Uterus (tissue), 4 donors: ENCODE data around the gene CDH24. TPM values are rescaled to one million over a fixed set of nuclear protein-coding genes. Genes with fewer than 3 reads are reported as not detected.

Source experiments
- DNase-seq, 2 donors: peaks; one replicate each; pipeline ENCODE4 v3.0.0-alpha.2; 2019 to 2020
- H3K27ac ChIP-seq, 2 donors: fragments of 200-600 bp; sonication (generic); 1 replicate in 1 of 2; 2 replicates in 1 of 2; pipeline ENCODE4 v1.5.1; 2016 to 2018
- H3K27me3 ChIP-seq, 2 donors: fragments of 200-600 bp; sonication (generic); one replicate each; pipeline ENCODE4 v1.5.1; 2018 to 2019; ENCODE audit warnings: control low read depth in 1 of 2
- H3K36me3 ChIP-seq, 2 donors: fragments of 200-600 bp; sonication (generic); one replicate each; pipeline ENCODE4 v1.5.1; 2019; ENCODE audit warnings: control low read depth in 1 of 2
- H3K4me1 ChIP-seq, 2 donors: fragments of 200-600 bp; sonication (generic); one replicate each; pipeline ENCODE4 v1.5.1; 2018 to 2019; ENCODE audit warnings: control low read depth in 1 of 2
- H3K4me3 ChIP-seq, 2 donors: fragments of 200-600 bp; sonication (generic); 1 replicate in 1 of 2; 2 replicates in 1 of 2; pipeline ENCODE4 v1.5.1; 2018 to 2019; ENCODE audit warnings: mild to moderate bottlenecking in 1 of 2
- H3K9me3 ChIP-seq, 2 donors: fragments of 200-600 bp; sonication (generic); one replicate each; pipeline ENCODE4 v1.5.1; 2019; ENCODE audit warnings: control low read depth in 1 of 2
- POLR2A ChIP-seq, 2 donors: fragments of 450-650 bp; IDR thresholded peaks; one replicate each; pipeline ENCODE4 v1.6.1; 2016; ENCODE audit warnings: antibody characterized with exemption in 2 of 2, mild to moderate bottlenecking in 1 of 2, moderate library complexity in 1 of 2
- intact Hi-C: fragments of 100-400 bp; cut with DNase I; formaldehyde crosslinking; loops from one replicate; pipeline ENCODE4 v1.15.1; 2023; ENCODE audit warnings: low total_unique reads
- total RNA-seq, 4 donors: library from RNA; depleted of rRNA in 3 of 4; stranded (reverse); fragments of >200 nt in 3 of 4; gene quantifications; one replicate each; pipeline versions ENCODE4 v1.1.0 to v1.2.4, GENCODE V29; 2014 to 2023
- TF ChIP-seq, protein P1 (sequence below), 4 experiments: fragments of 200-600 bp in 2 of 4; fragments of 450-650 bp in 2 of 4; sonication (generic) in 2 of 4; IDR thresholded peaks; one replicate each; pipeline ENCODE4 v1.5.1; 2016 to 2019; ENCODE audit warnings: antibody characterized with exemption in 4 of 4, mild to moderate bottlenecking in 2 of 4, moderate library complexity in 1 of 4
- donor health status: DM: yes; HTN: yes; CAD: no.

CDH24 gene
- total RNA-seq, 4 donors from 2014 or later, result 6.5 to 18.0 (median 13.8) TPM

DNA sequence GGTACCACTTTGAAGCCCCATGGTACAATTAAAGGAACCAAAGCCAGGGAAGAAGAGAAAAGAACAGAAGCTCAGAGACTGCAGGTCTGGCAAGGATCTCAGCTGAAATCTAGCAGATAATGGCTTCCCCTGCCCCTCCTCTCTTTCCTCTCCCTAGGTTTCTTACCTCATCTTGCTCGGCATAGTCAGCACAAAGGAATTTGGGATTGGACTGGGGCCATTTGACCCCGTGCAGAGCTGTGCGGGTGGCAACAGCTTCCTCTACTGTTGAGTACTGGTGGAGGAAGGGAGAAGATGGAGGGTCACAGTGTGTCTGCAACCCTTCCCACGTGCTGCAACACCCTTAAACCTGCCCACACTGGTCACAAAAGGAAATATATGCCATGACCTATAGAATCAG is 4.7 kb upstream of the CDH24 start:
- Histone ChIP-seq H3K27me3 (no peaks in the 10 kb centered on the region), H3K4me1 (no peaks in the 10 kb centered on the region), H3K36me3 (no peaks in the 10 kb centered on the region), H3K9me3 (no peaks in the 10 kb centered on the region), H3K4me3 (no peak overlapping the region), H3K27ac (peak overlapping the region; percentile 44 to 75)
- intact Hi-C loops, result no loop called here
- TF ChIP-seq, protein P1, sequence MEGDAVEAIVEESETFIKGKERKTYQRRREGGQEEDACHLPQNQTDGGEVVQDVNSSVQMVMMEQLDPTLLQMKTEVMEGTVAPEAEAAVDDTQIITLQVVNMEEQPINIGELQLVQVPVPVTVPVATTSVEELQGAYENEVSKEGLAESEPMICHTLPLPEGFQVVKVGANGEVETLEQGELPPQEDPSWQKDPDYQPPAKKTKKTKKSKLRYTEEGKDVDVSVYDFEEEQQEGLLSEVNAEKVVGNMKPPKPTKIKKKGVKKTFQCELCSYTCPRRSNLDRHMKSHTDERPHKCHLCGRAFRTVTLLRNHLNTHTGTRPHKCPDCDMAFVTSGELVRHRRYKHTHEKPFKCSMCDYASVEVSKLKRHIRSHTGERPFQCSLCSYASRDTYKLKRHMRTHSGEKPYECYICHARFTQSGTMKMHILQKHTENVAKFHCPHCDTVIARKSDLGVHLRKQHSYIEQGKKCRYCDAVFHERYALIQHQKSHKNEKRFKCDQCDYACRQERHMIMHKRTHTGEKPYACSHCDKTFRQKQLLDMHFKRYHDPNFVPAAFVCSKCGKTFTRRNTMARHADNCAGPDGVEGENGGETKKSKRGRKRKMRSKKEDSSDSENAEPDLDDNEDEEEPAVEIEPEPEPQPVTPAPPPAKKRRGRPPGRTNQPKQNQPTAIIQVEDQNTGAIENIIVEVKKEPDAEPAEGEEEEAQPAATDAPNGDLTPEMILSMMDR (IDR thresholded peaks at IDR 0.05), result no peak
- TF ChIP-seq POLR2A (IDR thresholded peaks at IDR 0.05), result no peak
- DNase-seq, result peak; percentile 84 to 88

DNA sequence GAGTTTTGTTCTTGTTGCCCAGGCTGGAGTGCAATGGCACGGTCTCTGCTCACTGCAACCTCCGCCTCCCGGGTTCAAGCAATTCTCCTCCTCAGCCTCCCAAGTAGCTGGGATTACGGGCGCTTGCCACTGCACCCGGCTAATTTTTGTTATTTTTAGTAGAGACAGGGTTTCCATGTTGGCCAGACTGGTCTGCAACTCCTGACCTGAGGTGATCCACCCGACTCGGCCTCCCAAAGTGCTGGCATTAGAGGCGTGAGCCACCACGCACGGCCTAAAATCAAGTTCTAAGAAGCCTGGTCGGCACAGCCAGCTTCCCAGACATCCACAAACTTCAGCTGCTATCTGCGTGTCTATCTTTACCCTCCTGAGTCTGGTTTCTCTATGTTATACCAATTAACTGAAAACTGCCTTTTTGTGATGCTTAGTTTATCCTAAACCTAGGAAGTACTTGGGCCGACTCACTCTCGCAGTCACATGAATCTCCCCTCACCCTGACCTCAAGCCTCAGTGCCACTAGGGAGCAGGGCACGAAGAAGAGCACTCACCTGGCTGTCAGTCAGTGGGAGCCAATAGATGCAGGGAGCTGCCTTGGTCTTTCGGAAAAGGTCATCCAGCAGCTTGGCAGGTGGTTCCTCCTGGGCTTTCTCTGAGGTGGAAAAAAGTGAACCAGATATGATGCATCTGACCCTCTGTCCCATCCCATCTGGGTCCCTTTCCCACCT is 3.4 kb upstream of the CDH24 start:
- H3K36me3 ChIP-seq, result no peaks in the 10 kb centered on the region
- no peak for TF ChIP-seq POLR2A (IDR thresholded peaks at IDR 0.05)
- TF ChIP-seq, protein P1 (IDR thresholded peaks at IDR 0.05), result no peak
- no peaks in the 10 kb centered on the region for H3K4me1 ChIP-seq
- H3K27me3 ChIP-seq, result no peaks in the 10 kb centered on the region
- no peaks in the 10 kb centered on the region for H3K9me3 ChIP-seq
- H3K4me3 ChIP-seq, result no peak overlapping the region
- intact Hi-C loops, result no loop called here
- no peak for DNase-seq
- H3K27ac ChIP-seq, result peak overlapping the region; percentile 44 to 75

DNA sequence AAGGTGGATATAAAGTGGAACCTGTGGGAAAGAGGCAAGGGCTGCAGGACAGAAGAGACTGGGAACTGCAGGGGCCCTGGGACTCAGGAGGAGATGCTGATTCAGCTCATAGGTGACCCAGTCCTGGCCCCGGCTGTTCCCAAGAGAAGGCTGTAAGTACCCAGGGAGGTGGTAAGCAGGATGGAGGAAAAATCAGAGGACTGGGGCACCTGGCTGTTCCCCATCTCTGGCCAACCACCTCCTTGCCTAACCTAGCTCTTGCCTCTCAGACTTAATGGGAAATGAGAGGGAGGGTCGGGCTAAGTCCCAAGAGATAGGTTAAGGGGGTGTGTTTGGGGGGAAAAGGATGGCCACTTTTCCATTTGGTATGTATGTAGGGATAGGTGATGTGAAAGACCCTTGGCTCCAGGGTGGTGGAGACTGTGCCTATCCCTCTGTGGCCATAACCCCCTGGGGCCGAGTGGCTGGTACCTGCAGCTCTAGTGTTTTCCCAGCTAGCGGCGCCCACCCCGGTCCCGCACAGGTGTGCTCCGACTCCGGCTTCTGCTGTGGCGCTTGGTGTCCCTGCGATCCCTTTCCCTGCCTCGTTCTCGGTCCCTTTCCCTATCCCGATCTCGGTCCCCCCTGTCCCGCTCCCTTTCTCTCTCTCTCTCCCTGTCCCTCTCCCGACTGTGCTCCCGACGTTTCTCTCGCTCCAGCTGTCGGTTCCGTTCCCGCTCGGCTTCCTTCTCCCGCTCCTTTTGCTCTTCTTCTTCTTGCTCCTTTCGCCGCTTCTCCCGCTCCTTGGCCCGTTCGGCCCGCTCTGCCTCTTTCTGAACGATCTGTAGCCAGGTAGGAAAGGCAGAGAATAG is 1.6 kb upstream of the CDH24 start:
- no peaks in the 10 kb centered on the region for H3K36me3 ChIP-seq
- intact Hi-C loops, result loop anchor here (5.0 kb wide), 1 partner anchor 72 kb away; no protein-coding TSS in a partner anchor
- peak overlapping the region in 1 of 2 donors; percentile 92 for H3K27ac ChIP-seq
- H3K4me3 ChIP-seq, result no peak overlapping the region
- DNase-seq, result no peak
- no peaks in the 10 kb centered on the region for H3K9me3 ChIP-seq
- H3K4me1 ChIP-seq, result no peaks in the 10 kb centered on the region
- no peak for TF ChIP-seq POLR2A (IDR thresholded peaks at IDR 0.05)
- TF ChIP-seq, protein P1 (IDR thresholded peaks at IDR 0.05), result no peak
- no peaks in the 10 kb centered on the region for H3K27me3 ChIP-seq

DNA sequence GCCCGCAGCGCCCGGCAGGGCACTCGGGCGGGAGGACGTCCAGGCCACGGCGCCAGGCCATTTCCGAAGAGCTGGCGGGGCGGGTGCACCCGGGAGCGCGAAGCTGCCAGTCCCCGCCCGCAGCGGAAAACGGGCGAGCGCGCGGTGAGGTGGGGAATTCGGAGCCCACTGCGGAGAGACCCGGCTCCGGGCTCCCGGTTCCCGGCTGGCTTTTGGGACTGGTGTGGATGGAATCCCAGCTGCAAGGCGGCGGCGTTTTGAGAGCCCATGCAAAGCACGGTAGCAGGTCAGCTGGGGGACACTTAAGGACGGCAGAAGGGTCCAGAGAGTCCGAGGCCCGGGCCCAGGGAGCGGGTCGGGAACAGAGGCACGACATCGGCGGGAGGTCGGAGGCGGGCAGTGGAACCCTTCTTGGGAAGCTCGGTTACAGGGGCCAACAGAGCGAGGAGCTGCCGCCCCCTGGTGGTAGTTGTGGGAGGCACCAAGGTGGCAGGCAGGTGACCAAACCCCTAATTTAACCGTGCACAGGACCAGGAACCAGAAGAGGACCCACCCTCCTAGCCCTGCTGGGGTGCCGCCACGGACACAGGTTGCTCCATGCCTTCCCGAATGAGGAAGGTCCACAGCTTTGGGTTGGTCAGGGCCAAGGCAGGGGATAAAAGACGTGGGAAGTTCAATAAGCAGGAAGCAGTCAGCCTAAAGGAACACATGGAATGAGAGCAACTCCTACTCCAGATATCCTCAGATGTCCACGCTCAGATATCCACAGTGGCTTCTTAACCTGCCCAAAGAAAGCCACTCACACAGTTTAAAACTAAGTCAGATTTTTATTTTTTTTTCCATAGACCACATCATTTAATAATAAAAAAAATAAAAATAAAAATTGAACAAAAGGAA is 685 bp upstream of the CDH24 start:
- DNase-seq, result peak; percentile 89
- TF ChIP-seq, protein P1 (IDR thresholded peaks at IDR 0.05), result peak; percentile 92 to 97 (median 94)
- TF ChIP-seq POLR2A (IDR thresholded peaks at IDR 0.05), result no peak

More for the DNA sequence above, 685 bp upstream of the CDH24 start:
- no peaks in the 10 kb centered on the region for H3K36me3 ChIP-seq
- H3K4me3 ChIP-seq, result peak overlapping the region; percentile 58 to 65
- peak overlapping the region; percentile 86 to 92 for H3K27ac ChIP-seq
- no peaks in the 10 kb centered on the region for H3K9me3 ChIP-seq
- intact Hi-C loops, result loop anchor here (5.0 kb wide), 1 partner anchor 71 kb away; no protein-coding TSS in a partner anchor
- no peaks in the 10 kb centered on the region for H3K27me3 ChIP-seq
- no peaks in the 10 kb centered on the region for H3K4me1 ChIP-seq
